Stimulated activated CD4-positive, alpha-beta T cell treated with anti-CD3 and anti-CD28 coated beads, TNF-alpha, amount 100 ng/mL, for 48 hours (primary cell): ENCODE results near the gene ABHD12B.
"Not testable (repeated sequence)": the region's sequence is repeated elsewhere in the genome, so short reads cannot be mapped to it uniquely, and the experiment has no call there.

ENCODE experiments used
- DNase-seq, 3 donors: peaks; one replicate each; pipeline ENCODE4 v3.0.0-alpha.2; 2020; ENCODE audit warnings: low read depth in 3 of 3

The ABHD12B gene

GRCh38 chr14:50896421-50896820 lies 24.6 kb downstream of the ABHD12B start:
- DNase-seq = not testable (repeated sequence)

DNA sequence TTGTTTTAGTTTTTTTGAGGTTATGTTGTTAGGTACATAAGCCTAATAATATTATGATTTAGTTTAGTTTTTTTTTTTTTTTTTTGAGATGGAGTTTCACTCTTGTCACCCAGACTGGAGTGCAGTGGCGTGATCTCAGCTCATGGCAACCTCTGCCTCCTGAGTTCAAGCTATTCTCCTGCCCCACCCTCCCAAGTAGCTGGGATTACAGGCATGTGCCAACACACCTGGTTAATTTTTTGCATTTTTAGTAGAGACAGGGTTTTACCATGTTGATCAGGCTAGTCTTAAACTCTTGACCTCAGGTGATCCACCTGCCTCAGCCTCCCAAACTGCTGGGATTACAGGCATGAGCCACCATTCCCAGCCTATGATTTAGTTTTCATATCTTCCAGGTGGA lies 25.2 kb downstream of the ABHD12B start:
- DNase-seq = not testable (repeated sequence)

DNA sequence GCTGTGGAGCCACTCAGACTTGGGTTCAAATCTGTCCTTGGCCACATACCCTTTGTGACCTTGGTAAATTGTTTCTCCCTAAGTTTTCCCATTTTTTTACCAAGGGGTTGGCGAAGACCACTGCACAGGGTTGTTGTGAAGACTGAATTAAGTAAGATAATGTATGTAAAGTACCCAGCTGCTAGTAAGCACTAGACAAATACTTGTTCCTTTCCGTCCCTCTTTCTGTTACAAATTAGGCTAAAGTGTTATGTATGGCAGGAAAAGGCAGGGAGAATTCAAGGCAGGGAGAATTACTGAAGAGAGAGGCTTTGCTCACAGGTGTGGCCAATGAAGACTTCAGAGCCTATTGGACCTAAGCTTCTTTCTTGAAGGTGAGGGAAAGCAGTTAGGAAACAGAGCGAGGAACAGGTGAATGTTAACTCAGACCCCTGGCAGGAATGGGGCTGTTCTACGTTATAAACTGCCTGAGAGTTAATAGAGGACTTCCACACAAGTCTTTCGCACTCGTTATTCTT lies 25.9 kb downstream of the ABHD12B start:
- no peak for DNase-seq

- no peak for DNase-seq
Observed at GRCh38 chr14:50901361-50901760, 29.5 kb downstream of the ABHD12B start.

DNA sequence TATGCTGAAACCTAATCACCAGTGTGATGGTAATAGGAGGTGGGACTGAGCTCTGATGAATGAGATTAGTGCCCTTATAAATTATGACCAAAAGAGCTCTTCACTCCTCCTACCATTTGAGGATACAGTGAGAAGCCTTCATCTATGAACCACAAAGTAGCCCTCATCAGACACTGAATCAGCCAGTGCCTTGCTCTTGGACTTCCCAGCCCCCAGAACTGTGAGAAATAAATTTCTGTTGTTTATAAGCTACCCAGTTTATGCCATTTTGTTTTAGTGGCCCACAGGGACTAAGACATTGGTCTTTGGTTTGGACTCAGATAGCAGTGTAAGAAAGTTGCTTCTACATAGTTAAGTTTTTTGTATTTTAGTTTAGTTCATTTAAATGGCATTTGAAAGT lies 32.9 kb downstream of the ABHD12B start:
- no peak for DNase-seq

DNA sequence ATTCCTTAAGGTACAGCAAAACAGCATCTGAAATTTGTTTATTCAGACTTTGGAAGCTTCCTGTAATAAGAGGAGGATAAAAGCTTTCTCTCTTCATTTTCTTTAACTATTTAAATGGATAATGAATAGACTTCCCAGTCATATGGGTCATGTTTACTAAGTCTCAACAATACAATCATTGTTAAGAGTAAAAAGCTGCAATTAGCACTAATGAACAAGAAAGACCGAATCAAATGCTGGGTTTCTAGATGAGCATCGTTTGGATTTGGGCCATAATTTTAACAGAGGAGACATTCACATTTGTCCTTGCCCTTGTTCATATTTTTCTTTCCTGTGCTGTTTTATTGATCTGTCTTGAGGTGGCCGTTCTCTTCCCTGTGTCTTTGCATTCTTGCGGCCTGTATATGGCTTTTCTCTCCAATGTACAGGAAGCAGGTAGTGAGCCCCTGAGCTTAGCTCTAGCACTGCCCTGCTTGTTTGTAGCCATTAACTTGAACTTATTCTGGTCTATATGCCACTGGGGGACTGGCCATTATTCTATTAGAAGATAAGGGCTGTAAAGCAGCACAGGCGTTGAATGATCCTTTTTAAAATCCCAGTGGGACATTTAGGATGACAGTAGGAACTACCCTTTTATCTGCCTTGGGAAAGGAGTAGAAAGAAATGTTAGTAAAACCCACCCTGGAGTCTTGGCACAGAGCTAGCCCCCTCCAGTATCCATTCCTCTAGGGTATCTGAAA lies 34.6 kb downstream of the ABHD12B start:
- no peak for DNase-seq

GRCh38 chr14:50910495-50911420 lies 38.9 kb downstream of the ABHD12B start:
- no peak for DNase-seq

DNA sequence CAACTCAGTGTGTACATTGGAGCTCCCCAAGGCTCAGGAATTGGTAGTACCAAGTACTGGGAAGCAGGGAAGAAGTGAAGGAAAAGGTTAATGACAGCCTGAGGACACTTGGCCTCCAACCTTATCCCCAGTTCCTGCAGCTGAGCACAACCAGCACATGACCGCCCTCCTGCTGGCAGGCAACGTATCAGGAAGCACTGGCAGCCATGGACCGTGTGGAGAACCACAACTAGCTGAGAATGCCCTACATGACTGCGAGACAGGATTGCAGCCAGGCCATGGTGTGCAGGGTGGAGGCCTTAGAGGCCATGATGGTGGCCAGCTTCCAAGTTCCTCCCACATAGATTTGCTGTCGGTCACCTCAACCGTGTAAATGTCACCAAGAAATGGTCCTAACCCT lies 45.6 kb downstream of the ABHD12B start:
- no peak for DNase-seq

DNA sequence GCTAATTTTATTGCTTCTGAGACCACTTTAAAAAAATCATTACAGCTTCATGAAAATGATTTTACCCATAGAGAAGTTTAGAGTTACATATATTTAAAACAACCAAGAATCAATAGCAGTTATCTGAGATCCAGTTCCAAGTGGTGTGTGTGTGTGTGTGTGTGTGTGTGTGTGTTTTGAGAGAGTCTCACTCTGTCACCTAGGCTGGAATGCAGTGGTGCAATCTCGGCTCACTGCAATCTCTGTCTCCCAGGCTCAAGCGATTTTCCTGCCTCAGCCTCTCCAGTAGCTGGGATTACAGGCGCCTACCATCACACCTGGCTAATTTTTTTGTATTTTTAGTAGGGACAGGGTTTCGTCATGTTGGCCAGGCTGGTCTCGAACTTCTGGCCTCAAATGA lies 47.7 kb downstream of the ABHD12B start:
- not testable (repeated sequence) for DNase-seq

GRCh38 chr14:50920482-50921230 lies 48.8 kb downstream of the ABHD12B start:
- no peak for DNase-seq

- DNase-seq = no peak
Observed at GRCh38 chr14:50922803-50923202, 51.0 kb downstream of the ABHD12B start.

DNA sequence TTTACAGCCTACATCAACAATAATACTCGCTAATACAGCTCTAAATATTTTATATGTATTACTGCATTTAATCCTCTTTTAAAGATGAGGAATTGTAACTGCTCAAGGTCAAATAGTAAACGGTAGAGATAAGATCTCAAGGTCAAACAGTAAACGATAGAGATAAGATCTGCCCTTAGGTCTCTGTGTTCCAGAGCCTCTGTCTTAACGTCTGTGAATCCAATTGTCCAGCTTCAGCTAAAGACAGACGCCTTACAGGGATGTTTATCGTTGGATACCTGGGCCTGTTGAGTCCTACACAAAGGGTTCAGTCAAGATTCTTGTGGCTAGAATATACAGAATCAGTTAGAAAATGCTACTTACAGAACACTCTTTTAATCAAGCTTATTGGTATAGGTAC lies 52.4 kb downstream of the ABHD12B start:
- no peak for DNase-seq

- DNase-seq = no peak
Observed at GRCh38 chr14:50924843-50925242, 53.0 kb downstream of the ABHD12B start.

GRCh38 chr14:50926851-50927386 lies 55.1 kb downstream of the ABHD12B start:
- no peak for DNase-seq

GRCh38 chr14:50928002-50928635 lies 56.3 kb downstream of the ABHD12B start:
- no peak for DNase-seq

DNA sequence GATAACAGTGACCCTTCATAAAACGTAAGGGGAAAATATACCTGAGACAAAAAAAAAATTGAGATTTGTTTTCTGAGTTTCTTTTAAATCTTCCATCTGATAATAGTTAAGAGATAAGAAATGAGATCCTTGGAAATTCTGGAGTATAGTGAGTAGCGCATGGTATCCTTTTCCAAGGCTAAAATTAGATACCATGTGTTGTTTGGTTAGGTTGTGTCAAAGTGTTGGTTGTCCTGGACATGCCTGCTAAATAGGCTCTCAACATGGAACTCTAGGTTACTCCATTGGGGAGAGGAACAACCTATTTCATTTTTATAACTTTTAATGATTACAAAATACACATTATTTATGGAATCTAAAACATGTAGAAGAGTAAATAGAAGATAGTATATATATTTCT lies 57.7 kb downstream of the ABHD12B start:
- no peak for DNase-seq

- DNase-seq = no peak
Observed at GRCh38 chr14:50931559-50931958, 59.7 kb downstream of the ABHD12B start.

- DNase-seq = no peak
Observed at GRCh38 chr14:50932156-50932555, 60.3 kb downstream of the ABHD12B start.

DNA sequence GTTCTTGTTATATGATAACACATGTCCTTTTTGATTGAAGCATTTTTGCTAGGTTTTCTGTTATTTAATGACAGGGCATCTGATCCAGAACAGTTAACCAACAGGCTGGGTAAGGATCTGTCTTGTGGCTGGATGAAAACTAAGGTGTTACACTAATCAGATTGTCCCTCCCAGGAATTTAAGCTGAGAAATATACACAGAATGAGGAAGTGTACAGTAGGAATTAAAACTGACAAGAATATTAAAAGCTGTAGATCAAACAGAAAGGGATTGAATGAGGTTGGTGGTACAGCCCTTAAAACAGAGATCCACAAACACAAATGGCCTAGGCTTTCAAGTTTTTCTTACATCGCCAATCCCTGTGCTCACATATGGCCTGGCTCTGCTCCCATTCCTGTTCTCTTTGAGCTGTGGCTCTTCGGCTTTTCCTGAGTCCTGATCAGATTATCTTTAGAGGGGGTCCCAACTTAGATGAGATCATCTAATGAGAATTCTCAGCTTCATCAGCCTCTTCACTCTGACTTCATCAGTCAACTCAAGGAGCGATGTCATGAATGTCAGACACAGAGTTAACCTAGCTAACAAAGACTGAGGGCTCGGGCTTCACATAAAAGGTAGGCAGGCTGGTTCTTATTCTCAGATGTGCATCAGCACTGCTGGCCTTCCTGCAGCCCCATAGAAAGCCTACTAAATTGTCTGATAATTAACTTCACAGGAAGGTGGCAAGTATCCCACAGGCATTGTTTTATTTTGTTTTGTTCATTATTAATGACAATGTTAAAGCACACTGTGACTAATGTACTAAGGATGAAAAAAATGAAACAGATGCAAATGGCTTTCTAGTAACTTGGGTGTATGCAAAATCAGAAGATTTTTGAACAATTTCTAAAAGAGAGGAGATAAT lies 61.0 kb downstream of the ABHD12B start:
- DNase-seq = no peak
